Adrenal gland (tissue), 12 donors: ENCODE measurements around the gene SNRNP35. TPM values are rescaled to one million over a fixed set of nuclear protein-coding genes. Genes with fewer than 3 reads are reported as not detected.

Experiments
- DNase-seq, 7 donors: peaks; one replicate each; pipeline ENCODE4 v3.0.0-alpha.2; 2019 to 2020
- H3K27ac ChIP-seq, 5 donors: fragments of 200-600 bp; sonication (generic) in 4 of 5; 1 replicate in 3 of 5; 2 replicates in 2 of 5; pipeline versions ENCODE4 v1.5.1 to v1.8.0; 2016 to 2020; ENCODE audit warnings: mild to moderate bottlenecking in 1 of 5
- H3K27me3 ChIP-seq: fragments of 200-600 bp; 2 replicates; pipeline ENCODE4 v1.8.0; 2021
- H3K36me3 ChIP-seq, 2 donors: fragments of 200-600 bp; replicated peaks in 1 of 2; 1 replicate in 1 of 2; 2 replicates in 1 of 2; pipeline versions ENCODE4 v1.5.1 to v1.8.0; 2018 to 2022
- H3K4me1 ChIP-seq, 2 donors: fragments of 200-600 bp; replicated peaks in 1 of 2; 1 replicate in 1 of 2; 2 replicates in 1 of 2; pipeline versions ENCODE4 v1.5.1 to v1.8.0; 2018 to 2021
- H3K4me3 ChIP-seq, 4 donors: fragments of 200-600 bp; sonication (generic) in 3 of 4; one replicate each; pipeline ENCODE4 v1.5.1; 2016 to 2018
- H3K9me3 ChIP-seq, 3 donors: fragments of 200-600 bp; sonication (generic) in 1 of 3; replicated peaks in 1 of 3; 1 replicate in 2 of 3; 2 replicates in 1 of 3; pipeline versions ENCODE4 v1.5.1 to v1.8.0; 2016 to 2021
- CTCF ChIP-seq, 6 experiments: fragments of 450-650 bp in 4 of 6; fragments of 200-600 bp in 2 of 6; sonication (generic) in 1 of 6; IDR thresholded peaks; 1 replicate in 5 of 6; 2 replicates in 1 of 6; pipeline versions ENCODE4 v1.5.1 to v1.8.0; 2016 to 2021; ENCODE audit warnings: antibody characterized with exemption in 6 of 6, mild to moderate bottlenecking in 2 of 6, moderate library complexity in 1 of 6
- POLR2A ChIP-seq, 2 donors: fragments of 450-650 bp; IDR thresholded peaks; one replicate each; pipeline ENCODE4 v1.6.1; 2017; ENCODE audit warnings: antibody characterized with exemption in 2 of 2, mild to moderate bottlenecking in 2 of 2, moderate library complexity in 1 of 2
- WGBS, 4 donors: extraction: QIAGEN DNeasy Blood & Tissue Kit in 2 of 4; methylation state at CpG; one replicate each; pipeline versions ENCODE4 v1.1.5 to v1.1.7; 2013 to 2017; 5-methylcytosine and 5-hydroxymethylcytosine counted together
- intact Hi-C, 2 donors: fragments of 100-400 bp; cut with DNase I; formaldehyde crosslinking; loops; one replicate each; pipeline versions ENCODE4 v1.14.1 to v1.15.0; 2022 to 2023
- polyA plus RNA-seq, 3 donors: library from polyadenylated mRNA; stranded (reverse); fragments of 200-250 nt in 2 of 3; fragments of 350-450 nt in 1 of 3; fragmentation: Illumina TruSeq in 1 of 3; extraction: RNeasy Lipid Tissue Mini Kit (QIAGEN cat#74804) in 1 of 3; gene quantifications; one replicate each; pipeline ENCODE4 v1.2.3, GENCODE V29; 2013 to 2014
- total RNA-seq, 9 donors: library from RNA; depleted of rRNA in 4 of 9; stranded (reverse); fragments of >200 nt in 4 of 9; fragments of 120-200 nt in 1 of 9; fragmentation: NEBNext Ultra II Directional in 1 of 9; extraction: Animal tissue kit (Norgen Biotek cat#: 25700) in 1 of 9; gene quantifications; one replicate each; pipeline versions ENCODE4 v1.1.0 to v1.2.4, GENCODE V29; 2013 to 2023
- donor health status: healthy with polysubstance abuse.
- donor health status: Bipolar disorder and iron deficiency.
- donor health status: DM: yes; HTN: yes; CAD: no.
- donor health status: DM: no; HTN: no; CAD: no.
- donor health status: DM: no; HTN: no; CAD: no.
- donor health status: DM: yes; HTN: yes; CAD: no.

Gene SNRNP35
- total and polyA plus RNA-seq, 12 donors, result 12.5 to 157 (median 18.0) TPM

GRCh38 chr12:123488539-123489230 lies 30.7 kb downstream of the SNRNP35 start:
- TF ChIP-seq POLR2A (IDR thresholded peaks at IDR 0.05), result no peak
- no peak for TF ChIP-seq CTCF (IDR thresholded peaks at IDR 0.05)
- Histone ChIP-seq H3K9me3 (no peaks in the 10 kb centered on the region), H3K36me3 (no peaks in the 10 kb centered on the region), H3K27me3 (no peaks in the 10 kb centered on the region), H3K4me1 (no peaks in the 10 kb centered on the region), H3K4me3 (no peak overlapping the region), H3K27ac (no peak overlapping the region)
- intact Hi-C loops, result no loop called here
- no peak for DNase-seq
- 83 to 89% (median 85%) methylated on average over 20 of the region's 20 CpGs for WGBS, 4 donors

GRCh38 chr12:123489580-123489979 lies 31.6 kb downstream of the SNRNP35 start:
- DNase-seq, result no peak
- intact Hi-C loops, result no loop called here
- H3K9me3 ChIP-seq, result no peaks in the 10 kb centered on the region
- H3K4me1 ChIP-seq, result no peaks in the 10 kb centered on the region
- no peak for TF ChIP-seq POLR2A (IDR thresholded peaks at IDR 0.05)
- TF ChIP-seq CTCF (IDR thresholded peaks at IDR 0.05), result no peak
- 85 to 98% (median 96%) methylated on average over 6 of the region's 6 CpGs for WGBS, 4 donors
- H3K27ac ChIP-seq, result no peak overlapping the region
- no peaks in the 10 kb centered on the region for H3K27me3 ChIP-seq
- no peaks in the 10 kb centered on the region for H3K36me3 ChIP-seq
- H3K4me3 ChIP-seq, result no peak overlapping the region

GRCh38 chr12:123490089-123490488 lies 32.1 kb downstream of the SNRNP35 start:
- Histone ChIP-seq H3K9me3 (no peaks in the 10 kb centered on the region), H3K4me1 (no peaks in the 10 kb centered on the region), H3K27me3 (no peaks in the 10 kb centered on the region), H3K4me3 (no peak overlapping the region), H3K27ac (no peak overlapping the region), H3K36me3 (no peaks in the 10 kb centered on the region)
- 86 to 93% (median 87%) methylated on average over 2 to 5 of the region's 5 CpGs for WGBS, 4 donors
- no peak for TF ChIP-seq POLR2A (IDR thresholded peaks at IDR 0.05)
- TF ChIP-seq CTCF (IDR thresholded peaks at IDR 0.05), result no peak
- intact Hi-C loops, result no loop called here
- no peak for DNase-seq

- intact Hi-C loops, result no loop called here
- Histone ChIP-seq H3K27me3 (no peaks in the 10 kb centered on the region), H3K27ac (no peak overlapping the region), H3K4me3 (no peak overlapping the region), H3K4me1 (no peaks in the 10 kb centered on the region), H3K9me3 (no peaks in the 10 kb centered on the region), H3K36me3 (no peaks in the 10 kb centered on the region)
- 84 to 94% (median 90%) methylated on average over 9 to 11 of the region's 11 CpGs for whole genome bisulfite sequencing, 4 donors
- DNase-seq, result no peak
- TF ChIP-seq CTCF (IDR thresholded peaks at IDR 0.05) (no peak), POLR2A (IDR thresholded peaks at IDR 0.05) (no peak)
Measured at GRCh38 chr12:123491056-123491455, 33.1 kb downstream of the SNRNP35 start.
